HTR-8/SVneo (cell line): Measurements from ENCODE around the gene DAPK2.

Experiments used
- DNase-seq: peaks from one replicate; pipeline ENCODE4 v3.0.0; 2011; ENCODE audit warnings: low spot score, mixed read lengths; ENCODE audit not compliant: insufficient read length
- FAIRE-seq: peaks from 2 replicates; lab custom pipeline; 2011; peaks lifted over from hg19 to GRCh38; lab: Jason Lieb, UNC

Gene DAPK2

DNA sequence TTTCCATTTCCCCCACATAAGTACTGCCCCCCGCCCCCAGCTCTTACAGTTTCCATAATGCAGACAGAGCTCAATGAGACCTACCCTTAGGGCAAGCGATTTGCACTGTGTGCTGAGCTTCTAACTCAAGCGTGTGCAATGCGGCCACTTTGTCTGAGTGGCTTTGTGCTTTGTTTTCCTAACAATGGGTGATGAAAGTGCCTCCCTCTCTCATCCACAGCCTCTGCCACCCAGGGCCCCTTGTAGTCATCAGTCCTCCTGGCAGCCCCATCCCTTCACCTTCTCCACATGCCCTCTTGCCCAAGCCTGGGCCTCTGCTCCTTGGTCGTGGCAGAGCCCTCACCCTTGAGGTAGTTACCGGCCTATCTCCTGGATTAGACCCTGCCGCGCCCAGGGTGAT, 17.2 kb downstream of the DAPK2 start:
- no peak for FAIRE-seq
- no peak for DNase-seq

DNA sequence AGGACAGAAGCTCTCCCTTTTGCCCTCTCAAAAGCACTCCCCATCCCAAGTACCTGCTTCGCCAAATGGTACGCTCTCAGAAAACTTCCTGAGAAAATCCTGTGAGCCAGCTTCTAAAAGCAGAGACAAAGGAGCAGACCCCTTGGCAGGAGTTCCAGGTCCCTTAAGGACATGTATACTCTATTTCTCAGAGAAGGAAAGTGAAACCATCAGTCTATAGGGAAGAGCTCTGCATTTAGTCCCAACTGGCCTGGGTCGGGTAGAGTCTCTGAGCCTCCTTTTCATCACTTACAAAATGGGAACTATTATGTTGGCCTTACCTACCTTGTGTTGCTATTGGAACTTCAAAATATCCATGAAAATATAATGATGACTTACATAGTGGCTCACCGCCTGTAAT, 19.7 kb downstream of the DAPK2 start:
- DNase-seq (no peak), FAIRE-seq (no peak)

DNA sequence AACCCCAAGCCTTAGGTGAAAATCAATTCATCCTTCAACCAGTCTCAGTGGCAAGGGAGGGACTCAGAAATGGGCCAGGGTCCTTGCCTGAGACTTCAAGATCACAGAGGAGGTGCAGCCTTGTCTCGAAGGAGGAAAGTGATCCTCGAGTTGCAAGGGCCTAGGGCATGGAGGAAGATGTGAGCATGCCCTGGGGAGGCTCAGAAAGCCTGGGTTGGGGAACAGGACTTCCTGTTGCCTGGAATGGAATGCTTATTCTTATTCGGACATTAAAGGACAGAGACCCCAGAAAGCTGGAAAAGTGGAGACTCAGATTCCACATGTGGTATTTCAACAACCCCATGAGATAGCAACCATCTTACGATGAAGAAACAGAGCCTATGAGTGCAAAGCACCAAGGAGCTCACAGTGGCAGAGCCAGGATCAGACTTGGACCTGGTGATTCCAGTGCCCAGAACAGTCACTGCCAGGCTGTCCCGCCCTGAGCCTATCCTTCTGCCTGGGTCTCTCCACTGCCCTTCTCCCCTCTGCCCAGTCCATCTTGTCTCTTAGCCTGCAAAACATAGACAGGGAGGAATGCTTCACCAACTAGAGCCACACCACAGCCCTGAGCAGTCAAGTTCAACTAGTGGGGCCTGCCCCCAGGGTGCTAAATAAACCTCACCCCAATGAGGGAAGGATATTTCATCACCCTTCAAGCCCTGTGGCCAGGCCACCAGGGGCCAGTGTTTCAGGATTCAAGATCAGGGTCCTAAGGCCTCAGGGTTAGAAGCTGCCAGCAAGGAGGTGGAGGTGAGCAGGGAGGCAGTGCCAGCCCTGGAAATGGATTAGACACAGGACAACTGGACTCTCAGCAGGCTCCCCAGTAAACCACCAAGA, 21.9 kb downstream of the DAPK2 start:
- FAIRE-seq = no peak
- DNase-seq = no peak

DNA sequence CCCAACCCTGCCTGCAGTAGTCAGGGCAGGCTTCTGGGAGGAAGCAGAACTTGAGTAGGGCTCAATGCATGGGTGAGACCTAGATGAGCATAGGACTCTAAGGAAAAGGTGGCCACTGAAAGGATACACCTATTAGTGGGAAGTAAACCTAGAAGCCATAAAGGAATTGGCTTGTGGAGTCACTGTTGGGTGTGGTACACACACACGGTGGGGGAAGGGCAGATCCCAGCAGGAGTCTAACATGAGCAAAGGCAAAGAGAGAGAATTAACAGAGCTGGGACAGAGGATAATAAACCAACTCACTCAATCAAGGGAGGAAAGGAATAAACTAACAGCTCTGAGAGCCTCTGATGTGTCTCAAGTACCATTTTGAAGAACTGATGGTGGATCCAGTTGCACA, 23.1 kb downstream of the DAPK2 start:
- FAIRE-seq (no peak), DNase-seq (no peak)

DNA sequence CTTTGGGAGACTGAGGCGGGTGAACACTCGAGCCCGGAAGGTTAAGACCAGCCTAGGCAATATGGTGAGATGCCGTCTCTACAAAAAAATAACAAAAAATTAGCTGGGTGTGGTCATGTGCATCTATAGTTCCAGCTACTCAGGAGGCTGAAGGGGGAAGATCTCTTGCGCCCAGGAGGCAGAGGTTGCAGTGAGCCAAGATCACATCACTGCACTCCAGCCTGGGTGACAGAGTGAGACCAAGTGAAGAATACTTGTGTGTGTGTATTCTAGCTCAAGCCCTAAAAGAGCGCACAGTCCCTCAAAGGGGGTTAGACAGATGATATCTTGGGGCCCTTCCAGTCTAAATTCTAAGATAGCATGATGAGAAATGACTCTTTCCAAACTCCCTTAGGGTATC, 23.7 kb downstream of the DAPK2 start:
- FAIRE-seq = no peak
- DNase-seq = no peak

DNA sequence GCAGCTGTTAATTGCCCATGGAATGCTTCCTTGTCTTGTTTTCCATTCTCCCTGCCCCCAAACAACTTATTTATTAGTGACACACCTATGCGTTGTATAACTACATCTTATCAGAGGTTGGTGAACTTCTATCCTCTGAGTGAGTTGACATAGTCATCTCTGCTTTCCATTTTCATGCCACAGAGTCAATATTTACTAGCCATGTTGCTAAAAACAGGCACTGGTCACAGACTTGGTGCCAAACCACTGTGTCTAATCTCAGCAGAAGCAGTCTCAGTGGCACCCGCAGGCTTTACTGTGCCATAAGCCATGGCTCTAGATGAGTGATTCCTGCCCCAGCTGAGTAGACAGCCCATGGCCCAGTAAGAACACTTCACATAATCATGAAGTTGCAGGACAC, 26.5 kb downstream of the DAPK2 start:
- FAIRE-seq (no peak), DNase-seq (no peak)

DNA sequence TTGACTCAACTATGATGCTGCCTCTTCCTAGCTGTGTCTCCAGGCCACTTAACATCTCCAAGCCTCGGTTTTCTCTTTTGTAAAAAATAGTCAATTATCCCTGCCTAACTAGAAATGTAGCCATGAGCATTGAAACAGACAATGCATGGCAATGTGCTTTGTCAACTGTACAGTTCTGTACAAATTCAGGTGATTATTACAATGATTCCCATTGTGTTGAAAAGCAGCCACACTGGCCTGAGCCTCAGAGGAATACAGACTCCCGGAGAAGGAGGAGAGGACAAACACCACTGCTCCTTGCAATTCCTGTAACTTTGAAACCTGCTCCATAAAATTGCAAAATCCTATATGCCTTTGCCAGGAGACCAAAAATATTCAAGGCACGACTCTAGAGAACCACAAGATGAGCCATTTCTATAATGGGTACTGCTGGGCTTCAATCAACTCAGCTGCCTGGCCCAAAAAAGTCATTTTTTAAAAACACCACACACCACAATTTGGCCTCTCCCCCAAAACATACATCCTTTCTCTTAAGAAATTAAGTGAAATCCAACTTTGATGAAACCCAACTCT, 28.6 kb downstream of the DAPK2 start:
- DNase-seq (no peak), FAIRE-seq (no peak)

DNA sequence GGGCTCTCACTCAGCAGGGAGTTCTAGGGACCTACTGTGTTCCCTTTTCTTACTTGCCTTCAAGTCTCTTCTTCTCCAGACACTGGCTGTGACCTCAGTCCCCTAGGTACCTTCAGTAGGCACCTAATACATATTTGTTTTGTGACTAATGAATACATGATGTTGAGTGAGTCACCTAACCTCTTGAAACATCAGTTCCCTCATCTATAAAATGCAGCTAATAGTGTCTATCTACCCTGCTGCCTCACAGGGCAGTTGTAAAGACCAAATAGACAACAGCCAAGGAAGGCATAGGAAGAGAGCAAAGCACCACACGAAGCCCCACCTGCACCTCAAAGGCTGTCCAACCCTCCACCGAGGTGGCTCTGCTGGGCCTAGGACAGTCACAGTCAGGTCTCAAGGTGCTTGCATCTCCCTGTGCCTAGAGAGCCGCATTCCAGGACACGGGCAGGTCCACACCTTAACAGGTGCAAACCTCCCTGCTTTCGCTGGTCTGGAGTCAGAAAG, 29.1 kb downstream of the DAPK2 start:
- FAIRE-seq (no peak), DNase-seq (peak; percentile 35)

DNA sequence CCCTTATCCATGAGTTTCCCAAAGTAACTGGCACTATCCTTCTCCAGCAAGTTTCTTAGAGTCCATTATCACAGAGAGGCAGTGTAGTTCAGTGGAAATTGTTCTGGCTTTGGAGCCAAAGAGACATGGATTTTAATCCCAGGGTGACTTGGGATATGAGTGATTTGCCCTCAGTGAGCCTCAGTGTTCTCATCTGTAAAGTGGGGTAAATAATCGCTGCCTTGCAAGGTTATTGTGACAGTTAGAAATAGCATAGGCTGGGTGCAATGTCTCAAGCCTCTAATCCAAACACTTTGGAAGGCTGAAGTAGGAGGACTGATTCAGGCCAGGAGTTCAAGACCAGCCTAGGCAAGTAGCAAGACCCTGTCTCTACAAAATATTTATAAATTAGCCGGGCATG, 30.0 kb downstream of the DAPK2 start:
- DNase-seq (no peak), FAIRE-seq (no peak)

DNA sequence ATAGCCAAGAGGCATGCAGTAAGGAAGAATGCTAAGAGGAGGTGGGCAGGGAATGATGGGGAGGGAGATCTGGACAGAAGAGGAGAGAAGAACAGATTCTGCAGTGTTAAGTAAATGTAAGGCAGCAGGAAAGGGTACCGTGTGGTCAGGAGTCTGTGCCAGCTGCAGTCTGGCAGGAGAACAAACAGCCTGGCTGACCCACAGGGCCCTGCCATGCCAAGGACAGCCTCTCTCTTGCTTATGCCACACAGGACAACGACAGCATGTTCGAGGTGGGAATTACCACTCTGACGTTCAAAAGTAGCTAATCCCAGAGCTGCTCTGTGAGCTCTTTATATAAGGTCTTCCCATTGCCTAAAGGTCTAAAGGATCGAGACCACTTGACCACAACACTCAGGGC, 31.3 kb downstream of the DAPK2 start:
- DNase-seq = no peak
- no peak for FAIRE-seq

DNA sequence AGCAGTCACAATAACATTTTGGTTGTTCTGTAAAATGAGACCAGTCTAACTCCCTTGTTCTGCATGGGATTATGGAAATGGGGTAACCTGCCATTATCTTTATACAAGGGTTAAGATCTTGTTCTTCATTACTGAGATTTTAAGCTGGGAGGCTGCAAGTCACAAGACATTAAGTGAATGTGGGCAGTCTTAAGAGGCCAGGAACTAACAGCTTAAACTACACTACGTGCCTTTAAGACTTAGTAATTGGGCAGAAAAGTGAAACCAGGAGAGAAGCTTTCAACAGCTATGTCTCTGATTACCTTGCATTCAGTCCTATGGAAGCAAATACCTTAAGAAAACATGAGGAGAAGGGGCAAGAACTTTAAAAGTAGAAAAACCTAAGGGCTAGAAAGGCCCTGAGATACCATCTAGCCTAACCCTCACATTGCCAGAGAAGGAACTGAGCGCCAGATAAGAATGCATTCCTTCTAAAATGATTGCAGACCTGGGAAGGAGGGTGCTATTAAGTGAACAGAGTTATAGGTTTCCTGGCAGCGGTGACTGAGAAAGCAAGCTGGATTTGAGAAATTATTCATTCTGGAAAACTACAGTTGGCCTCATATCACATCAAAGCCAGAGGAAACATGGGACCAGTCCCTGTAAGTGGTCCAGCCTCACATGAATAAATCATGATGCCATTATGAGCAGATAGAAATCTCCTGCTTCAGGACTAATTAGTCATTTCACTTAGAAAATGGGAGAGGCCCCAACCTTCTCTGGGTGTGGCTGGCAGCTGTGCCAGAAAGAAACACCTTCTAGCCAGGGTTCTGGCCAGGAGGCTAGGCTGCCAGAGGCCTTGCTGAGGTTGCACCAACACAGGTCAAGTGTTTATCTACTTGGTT, 32.9 kb downstream of the DAPK2 start:
- no peak for FAIRE-seq
- DNase-seq = no peak

DNA sequence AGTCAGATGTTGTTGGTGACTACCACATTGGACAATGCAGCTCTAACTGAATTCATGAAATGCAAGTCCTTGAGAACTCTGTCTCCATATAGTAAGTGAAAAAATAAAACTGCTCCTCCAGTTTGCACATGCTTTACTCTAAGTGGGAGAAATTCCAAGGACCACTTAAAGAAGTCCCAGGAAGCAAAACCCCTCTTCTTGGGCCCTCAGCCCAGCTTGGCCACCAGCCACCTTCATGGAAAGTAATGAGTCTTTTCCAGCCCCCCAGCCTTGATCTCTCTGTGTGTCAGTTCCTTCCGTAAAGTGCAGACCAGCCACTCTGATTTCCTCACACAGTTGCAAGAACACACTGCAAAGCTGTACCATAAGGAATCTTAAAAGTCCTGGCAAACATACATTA, 34.5 kb downstream of the DAPK2 start:
- FAIRE-seq (no peak), DNase-seq (no peak)

DNA sequence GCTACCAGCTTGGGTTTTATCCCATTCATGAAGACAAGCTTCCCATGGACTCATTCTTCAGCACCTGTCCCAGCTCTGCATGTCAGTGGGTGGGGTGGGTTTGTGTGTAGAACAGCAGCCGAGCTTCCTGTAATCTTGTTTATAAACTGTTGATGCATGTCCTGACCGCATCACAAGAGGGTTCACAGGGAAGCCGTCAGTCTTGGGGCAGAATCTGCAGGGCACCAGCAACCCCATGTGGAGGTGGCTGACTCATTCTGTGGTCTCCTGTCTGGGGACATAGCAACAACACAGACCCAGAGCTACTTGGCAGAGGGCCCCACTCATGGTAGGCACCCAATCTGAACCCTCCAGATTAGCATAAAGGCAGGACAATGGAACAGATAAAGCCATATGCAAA, 35.6 kb downstream of the DAPK2 start:
- DNase-seq = peak; percentile 51
- FAIRE-seq = no peak

DNA sequence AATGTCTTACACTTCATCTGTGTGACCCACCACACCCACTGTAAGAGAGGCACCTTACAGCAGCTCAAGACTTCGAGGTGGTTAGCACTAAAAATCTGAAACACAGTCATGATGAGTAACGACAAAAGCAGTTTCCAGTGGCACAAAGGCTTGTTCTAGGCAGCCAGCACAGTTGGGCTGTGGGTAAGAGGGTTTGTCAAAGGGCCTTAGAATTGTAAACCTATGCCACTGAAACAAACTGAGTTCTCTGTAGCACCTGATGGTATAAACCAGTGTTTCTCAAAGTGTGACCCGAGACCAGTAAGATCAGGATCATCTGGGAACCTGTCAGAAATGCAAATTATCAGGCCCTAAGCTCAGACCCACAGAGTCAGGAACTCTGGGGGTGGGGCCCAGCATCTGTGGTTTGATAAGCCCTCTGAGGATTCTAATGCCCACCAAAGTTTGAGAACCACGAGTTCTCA, 36.5 kb downstream of the DAPK2 start:
- DNase-seq (no peak), FAIRE-seq (no peak)

DNA sequence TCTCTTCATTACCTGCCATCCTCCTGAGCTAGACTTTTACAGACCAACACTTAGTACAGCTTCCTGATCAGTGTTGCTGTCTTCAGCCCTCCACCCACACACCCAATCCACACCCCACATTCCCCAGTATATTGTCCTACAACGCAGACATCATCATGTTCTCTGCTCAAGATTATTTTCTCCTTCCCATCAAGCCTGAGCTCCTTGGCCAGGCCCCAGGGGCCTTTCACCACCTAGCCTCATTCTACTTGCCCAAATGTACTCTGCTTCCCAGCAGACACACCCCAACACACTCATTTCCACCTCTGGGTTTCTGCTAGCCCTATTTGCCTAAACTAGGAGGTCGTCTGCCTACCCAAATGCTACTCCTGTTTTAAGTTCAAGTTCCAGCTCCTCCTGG, 37.0 kb downstream of the DAPK2 start:
- FAIRE-seq (no peak), DNase-seq (no peak)

DNA sequence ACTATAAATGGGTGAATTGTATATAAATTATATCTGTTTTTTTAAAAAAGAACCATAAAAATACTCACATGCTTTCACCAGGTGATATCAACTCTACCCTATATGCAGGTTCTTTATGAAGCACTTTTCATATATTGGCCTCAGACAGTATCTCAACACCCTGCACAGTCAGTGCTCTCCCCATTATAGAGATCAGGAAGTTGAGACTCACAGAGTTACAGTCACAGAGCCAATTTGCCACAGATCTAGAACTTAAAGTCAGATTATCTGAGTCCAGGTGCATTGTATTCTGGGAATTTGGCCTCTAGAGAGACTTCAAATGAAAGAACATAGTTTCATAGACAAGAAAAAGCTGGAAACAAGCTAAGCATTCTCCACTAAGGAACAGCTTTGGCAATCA, 38.1 kb downstream of the DAPK2 start:
- FAIRE-seq = no peak
- DNase-seq = no peak

DNA sequence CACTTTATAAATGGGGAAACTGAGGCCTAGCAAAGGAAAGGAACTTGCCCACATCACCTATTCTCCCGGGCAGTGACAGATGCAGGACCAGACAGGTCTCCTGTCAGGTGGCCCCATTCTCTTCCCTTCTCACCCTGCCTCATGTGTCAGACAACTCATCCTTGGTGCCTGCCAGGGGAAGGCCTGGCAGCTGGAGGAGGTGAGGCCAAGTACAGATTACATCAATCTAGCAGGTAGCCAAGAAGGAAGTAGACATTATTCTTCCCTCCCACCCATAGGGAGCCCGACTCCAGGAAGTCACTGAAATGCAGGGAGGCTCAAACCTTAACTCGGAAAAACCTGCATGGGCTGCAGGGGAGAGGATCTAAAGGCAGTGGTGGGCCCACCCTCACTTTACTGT, 39.6 kb downstream of the DAPK2 start:
- FAIRE-seq = no peak
- no peak for DNase-seq

DNA sequence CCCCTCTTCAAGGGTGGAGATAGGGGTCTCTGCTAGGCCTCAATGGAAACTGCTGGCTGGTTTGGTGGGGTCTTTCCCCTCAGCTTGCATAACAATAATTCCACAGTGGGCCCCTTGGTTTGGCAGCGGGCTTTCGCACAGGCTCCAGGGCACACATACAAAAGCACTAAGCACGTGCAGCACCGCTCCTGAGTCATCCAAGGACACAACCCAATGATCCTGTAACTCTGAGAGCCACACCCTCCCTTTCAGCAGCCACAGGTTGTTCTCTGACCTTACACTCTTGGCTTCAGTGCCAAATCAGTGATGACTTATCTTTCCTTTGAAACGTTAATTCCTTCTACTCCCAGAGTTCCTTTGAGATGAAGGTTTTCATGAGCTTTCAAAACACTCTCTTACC, 41.7 kb downstream of the DAPK2 start:
- DNase-seq = no peak
- no peak for FAIRE-seq

DNA sequence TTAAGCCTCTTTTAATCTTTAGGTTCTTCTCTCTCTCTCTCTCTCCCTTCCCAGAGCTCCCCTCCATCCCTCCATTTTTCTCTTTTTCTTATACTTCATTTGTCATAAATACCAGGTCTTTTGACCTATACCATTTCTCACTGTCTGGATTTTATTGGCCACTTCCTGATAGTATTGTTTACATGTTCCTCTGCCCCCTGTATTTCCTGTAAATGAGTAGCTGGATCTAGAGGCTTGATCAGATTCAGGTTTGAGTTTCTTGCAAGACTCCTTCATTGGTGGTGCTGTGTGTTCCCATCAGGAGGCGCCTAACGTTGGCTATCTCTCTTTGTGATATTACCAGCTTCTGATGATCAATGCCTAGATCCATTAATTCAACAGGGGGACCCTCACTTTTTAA, 42.2 kb downstream of the DAPK2 start:
- no peak for DNase-seq
- FAIRE-seq = no peak

DNA sequence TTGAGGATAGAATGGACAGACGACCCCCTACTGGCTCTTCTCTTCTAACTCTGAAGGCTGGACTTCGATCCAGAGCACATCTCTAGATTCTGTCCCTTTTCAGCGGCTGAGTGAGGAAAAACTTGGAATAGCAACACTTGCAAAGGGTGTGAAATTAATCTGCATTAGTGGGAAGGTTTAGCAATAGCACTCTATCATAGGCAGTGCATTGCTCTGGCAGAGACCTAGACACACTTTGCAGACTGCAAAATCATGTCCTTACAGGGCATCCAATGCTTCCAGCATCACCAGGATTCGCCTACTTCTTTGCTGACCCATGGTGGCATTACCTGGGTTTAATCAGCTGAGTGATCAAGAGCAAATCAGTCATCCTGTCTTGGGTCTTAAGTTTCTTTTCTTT, 43.1 kb downstream of the DAPK2 start:
- FAIRE-seq (no peak), DNase-seq (no peak)

DNA sequence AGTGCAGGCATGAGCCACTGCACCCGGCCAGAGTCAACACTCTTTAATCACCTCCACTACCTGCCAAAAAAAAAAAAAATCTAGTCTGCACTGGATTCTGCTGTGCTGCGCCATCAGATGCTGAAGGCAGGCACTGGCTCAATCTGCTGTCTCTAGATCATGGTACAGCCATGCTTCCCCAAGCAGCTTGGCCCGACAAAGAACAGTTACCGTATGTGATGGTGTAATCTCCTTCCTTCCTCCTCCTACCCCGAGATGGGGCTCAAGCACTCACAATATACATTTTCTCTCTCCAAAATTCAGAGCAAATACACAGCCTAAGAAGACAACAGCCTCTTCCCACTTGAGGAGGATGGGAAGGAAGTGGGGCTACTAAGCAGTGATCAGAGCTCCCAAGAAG, 45.1 kb downstream of the DAPK2 start:
- FAIRE-seq = no peak
- DNase-seq = no peak
